NCI-H69 (cell line): Measurements from ENCODE around the gene STXBP4.

Experiments
- DNase-seq: peaks from one replicate; lab custom pipeline; 2025; lab: John Stamatoyannopoulos, UW

STXBP4 gene

DNA sequence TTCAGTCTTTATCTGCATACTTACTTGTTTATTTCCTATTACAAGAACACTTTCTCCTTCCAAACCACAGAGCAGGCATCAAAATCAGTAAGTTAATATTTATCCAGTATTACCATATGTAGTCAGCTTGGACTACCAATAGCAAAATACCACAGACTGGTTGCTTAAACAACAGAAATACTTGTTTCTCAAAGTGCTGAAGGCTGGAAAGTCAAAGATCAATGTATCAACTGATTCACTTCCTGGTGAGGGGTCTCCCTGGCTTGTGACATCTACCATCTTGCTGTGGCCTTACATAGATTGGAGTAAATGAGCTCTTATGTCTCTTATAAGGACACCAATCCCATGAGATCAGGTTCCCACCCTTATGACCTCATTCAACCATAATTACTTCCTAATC, 2.6 kb downstream of the STXBP4 start:
- DNase-seq = peak; percentile 5

DNA sequence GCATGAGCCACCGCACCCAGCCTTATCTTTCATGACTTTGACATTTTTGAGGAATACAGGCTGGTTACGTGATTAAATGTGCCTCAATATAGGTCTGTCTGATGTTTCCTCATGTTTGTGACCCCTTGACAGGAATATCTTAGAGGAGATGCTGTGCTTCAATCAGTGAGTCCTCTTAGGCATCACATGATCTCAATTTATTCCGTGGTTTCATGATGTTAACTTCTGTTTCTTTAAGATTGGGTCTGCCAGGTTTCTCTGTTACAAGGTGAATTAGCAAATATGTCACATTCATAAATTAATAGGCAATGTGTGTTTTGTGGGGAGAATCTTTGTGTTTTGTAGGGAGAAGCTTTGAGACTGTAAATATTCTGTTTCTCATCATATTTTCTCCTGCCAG, 3.3 kb downstream of the STXBP4 start:
- no peak for DNase-seq

GRCh38 chr17:54972406-54973138, 4.0 kb downstream of the STXBP4 start:
- peak; percentile 27 for DNase-seq

DNA sequence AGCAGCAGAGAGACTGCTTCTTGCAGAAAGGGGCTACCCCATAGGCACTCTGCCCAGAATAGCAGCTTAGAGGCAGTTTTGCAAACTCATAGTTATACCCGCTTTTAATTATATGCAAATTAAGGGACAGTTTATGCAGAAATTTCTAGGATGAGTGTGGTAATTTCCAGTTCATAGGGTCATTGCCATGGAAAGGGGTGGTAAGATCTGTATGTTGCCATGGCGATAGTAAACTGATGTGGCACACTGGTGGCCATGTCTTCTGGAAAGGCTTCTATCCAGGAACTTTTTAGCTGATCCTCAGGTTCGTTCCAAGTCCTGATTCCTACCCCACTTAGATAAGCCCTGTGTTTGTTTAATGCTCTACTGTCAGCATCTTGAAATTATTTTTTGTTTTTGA, 6.2 kb downstream of the STXBP4 start:
- DNase-seq = no peak

DNA sequence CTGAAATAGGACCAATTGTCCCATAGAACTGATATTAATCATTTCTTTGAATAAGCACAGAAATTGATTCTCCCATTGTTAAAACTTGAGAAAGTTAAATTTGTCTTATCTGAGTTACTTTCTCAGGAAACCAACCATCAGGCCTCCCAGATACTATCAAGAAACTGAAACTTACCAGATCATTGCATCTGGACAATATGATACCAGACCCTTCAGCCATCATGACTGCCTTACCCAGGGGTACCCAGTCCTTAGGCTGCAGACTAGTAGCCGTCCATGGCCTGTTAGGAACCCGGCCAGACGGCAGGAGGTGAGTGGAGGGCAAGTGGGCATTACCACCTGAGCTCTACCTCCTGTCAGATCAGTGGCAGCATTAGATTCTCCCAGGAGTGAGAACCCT, 7.8 kb downstream of the STXBP4 start:
- no peak for DNase-seq

DNA sequence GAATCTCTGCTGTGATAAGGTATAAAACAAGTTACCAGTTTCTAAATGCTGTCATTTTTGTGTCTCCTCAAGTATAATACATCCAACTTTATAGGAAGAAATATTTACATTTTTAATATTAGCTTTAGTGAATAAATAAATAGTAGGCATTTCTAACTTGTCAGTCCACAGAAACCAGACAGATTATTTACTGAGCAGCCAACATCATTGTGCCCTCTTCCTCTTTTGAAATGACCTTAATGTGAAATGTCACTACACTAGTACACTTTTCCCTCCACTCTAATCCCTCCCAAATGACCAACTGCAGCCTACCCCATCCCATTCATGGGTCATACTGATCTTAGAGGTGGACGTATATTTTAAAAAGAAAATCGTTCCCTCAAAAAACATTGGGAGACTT, 9.2 kb downstream of the STXBP4 start:
- no peak for DNase-seq

DNA sequence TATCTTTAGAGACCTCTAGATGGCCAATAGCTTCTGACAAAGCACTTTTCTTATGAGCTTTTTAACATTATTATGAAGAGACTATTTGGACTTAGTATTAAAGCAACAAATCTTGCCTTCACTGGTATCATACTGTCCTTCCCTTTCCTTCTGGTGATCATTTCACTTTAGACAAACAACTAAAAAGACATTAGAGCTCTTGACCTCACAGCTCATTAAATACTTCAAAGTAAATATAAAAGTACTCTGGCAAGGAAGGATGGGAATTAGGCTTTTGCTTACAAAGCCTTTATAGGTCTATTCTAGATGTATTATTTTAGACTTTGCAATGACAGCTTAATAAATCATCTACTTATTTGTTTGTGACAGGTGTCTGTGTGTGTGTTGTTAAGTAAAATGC, 11.1 kb downstream of the STXBP4 start:
- DNase-seq = peak; percentile 3

DNA sequence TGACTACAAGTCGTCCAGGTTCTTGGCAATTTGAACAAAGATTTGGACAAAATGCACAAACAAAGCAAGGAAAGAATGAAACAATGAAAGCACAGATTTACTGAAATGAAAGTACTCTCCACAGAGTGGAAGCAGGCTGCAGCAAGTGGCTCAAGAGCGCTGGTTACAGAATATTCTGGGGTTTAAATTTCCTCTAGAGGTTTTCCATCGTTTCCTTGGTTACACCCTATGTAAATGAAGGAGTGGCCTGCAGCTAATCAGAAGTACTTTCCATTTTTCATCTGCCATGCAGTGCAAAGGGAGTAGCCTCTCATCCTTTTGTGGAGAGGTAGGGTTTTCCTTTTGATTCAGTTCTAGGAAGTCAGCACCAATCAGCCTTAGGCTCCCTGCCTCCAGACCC, 11.8 kb downstream of the STXBP4 start:
- no peak for DNase-seq

- DNase-seq = no peak
Measured at GRCh38 chr17:54982399-54982798, 13.8 kb downstream of the STXBP4 start.

- DNase-seq = no peak
Measured at GRCh38 chr17:54983260-54983659, 14.7 kb downstream of the STXBP4 start.

GRCh38 chr17:54985476-54985875, 16.9 kb downstream of the STXBP4 start:
- DNase-seq = no peak

- no peak for DNase-seq
Measured at GRCh38 chr17:54990118-54990517, 21.6 kb downstream of the STXBP4 start.

- DNase-seq = no peak
Measured at GRCh38 chr17:54991567-54991966, 23.0 kb downstream of the STXBP4 start.

- peak; percentile 77 for DNase-seq
Measured at GRCh38 chr17:54992797-54993639, 24.5 kb downstream of the STXBP4 start.

DNA sequence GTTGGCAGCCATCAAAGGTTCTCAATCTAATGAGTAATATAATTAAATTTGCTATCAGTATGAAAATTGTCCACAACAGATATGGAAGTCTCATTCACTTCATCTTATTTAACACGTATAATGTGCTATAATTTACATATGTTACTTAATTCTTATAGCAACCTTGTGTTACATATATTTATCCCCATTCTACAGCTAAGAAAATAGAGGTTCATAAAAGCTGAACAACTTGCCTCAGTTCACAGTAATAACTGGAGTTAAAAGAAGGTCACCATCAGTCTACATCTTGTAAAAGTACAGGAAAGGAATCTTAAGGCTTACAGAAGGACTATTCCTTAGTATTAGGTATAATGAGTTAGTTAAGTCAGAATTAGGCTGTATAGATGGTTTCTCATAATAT, 27.9 kb downstream of the STXBP4 start:
- DNase-seq = no peak

DNA sequence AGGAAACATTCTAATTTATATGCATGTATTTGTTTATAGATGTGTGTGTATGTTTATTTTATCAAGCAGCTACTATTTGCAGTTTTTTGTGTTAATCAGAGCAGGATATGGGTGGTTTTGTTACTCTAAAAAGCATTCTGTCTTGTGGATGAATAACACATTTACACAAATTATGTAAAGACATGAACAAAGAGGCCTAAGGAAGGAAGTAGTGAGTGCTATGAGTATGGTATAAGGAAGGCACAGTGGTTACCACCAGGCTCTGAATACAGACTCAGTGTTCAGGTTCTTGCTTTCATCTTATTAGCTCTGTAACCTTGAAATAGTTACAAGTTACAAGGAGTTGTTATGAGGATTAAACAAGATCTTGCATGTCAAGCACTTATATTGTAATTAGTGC, 33.9 kb downstream of the STXBP4 start:
- DNase-seq = no peak

DNA sequence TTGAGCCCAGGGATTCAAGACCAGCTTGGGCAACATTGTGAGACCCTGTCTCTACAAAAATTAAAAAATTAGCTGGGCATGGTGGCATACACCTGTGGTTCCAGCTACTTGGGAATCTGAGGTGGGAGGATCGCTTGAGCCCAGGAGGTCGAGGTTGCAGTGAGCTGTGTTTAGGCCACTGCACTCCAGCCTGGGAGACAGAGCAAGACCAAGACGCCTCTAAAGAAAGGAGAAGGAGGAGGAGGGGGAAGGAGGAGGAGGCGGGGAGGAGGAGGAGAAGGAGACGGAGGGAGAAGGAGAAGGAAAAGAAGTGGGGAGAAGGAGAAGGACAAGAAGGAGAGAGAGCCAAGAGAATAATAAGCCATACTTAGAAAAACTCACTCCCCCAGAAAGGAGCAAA, 35.9 kb downstream of the STXBP4 start:
- DNase-seq = no peak

DNA sequence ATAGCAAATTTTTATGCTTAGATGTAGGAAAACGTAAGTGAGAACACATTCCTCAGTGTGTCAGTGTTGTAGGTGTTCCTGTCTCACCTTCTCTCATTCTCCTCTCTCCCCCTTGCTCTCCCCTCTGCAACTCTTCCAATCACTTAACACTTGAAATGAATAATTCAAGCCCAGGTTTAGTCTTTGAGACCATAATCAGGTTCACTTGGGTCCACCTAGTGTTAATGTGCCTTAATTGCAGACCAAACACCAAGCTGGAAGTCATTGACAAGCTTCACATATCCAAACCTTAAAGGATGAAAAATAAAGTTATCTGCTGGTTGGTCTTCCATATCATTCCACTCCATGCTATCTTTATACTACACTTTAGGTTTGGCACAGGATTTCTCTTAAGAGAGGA, 37.0 kb downstream of the STXBP4 start:
- DNase-seq = peak; percentile 34

DNA sequence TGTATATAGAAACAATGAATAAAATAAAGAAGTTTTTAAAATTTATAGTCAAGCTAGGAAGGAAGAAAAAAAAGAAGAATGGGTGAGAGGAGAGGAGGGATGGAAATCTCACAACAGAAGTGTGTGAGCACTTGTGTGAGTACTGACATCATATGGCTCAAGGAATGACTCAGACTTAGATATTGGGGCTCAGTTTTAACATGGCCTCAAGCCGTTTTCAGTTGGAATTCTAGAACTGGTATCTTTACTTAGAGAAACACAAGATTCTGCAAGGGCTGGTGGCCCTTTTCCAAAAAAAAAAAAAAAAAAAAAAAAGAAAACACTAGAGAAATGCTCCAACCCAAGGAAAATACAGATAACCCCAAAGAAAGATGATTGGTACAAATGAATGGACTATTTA, 55.1 kb downstream of the STXBP4 start:
- DNase-seq = no peak

DNA sequence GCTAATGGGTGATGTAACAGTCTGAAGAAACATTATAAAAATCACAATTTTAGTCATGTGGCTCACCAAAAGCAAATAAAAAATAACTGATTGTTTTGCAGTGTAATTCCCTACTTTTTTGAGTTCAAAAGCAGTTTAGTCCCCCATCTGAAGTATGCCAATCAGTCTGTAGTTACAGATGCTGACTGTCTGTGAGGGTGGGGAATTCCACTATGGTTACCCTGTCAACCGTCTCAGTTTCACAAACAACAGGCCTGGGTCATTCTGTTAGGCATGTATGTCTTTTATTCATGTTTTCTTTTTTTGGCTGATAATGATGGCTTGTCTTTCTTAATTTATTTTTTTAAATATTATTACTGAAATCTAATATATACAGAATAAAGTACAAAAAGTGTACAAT, 69.3 kb downstream of the STXBP4 start:
- DNase-seq = no peak

DNA sequence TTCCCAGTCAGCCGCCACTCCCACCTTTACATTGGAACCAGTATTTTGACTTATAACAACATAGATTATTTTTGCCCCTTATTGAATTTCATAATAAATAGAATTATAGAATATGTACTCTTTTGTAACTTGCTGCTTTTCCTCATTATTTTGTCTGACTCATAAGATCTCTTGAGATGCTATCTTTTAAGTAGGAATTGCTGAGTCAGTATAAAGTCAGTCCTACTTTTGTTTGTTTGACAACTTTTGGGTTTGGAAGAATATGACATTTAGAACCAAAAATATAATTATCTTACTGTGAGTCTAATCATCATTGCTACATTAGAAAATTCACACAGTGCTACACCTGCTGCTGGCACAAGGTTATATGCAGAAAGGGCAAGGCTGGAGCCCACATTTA, 69.7 kb downstream of the STXBP4 start:
- DNase-seq = no peak

DNA sequence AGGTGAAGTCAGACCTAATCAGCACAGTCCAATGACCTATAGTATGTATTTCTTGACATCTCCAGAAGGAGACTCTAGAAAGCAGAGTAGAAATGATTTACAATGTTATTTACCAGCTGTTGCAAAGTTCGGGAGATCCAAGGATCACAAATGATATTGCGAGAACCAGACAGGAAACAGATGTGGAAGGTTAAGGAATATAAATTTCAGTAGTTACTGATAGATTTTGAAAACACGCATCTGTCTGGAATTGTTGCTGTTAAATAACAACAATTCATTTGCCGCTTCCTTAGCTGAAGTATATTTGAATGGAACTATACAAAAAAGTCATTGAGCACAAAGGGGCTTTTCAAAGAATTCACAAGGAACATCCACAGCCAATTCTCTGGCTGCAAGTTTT, 72.0 kb downstream of the STXBP4 start:
- DNase-seq = no peak

- peak; percentile 29 for DNase-seq
Measured at GRCh38 chr17:55053855-55054254, 85.3 kb downstream of the STXBP4 start.

DNA sequence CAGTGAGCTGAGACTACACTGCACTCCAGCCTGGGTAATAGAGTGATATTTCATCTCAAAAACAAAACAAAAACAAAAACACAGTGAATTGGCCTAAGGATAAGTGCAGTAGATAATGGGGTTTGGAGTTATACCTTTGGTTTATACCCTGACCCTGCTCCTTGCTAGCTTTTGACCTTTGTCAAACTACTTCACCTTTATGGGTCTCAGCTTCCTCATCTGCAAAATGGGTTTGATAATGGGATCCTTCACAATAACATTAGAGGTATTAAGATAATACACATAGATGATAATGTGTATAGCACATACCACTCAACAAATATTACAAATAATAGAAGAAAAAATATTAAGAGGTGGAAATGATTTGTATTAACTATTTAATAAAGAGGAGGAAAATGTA, 85.9 kb downstream of the STXBP4 start:
- DNase-seq = no peak
